Stimulated activated CD4-positive, alpha-beta T cell treated with anti-CD3 and anti-CD28 coated beads, Interleukin-12 subunit alpha, Interleukin-12 subunit beta, amount 100 ng/mL, for 4 hours (primary cell): ENCODE results near the gene C3orf22.
"Not testable (repeated sequence)": the region's sequence is repeated elsewhere in the genome, so short reads cannot be mapped to it uniquely, and the experiment has no call there.

Experiments
- DNase-seq: peaks from one replicate; pipeline ENCODE4 v3.0.0-alpha.2; 2020

C3orf22 gene

GRCh38 chr3:126558336-126559071 lies at the start of gene C3orf22:
Gene C3orf22, minus strand, starts transcription at chr3:126558932. Its CDS starts 5,542 bp downstream, at chr3:126553390.
- DNase-seq = no peak

DNA sequence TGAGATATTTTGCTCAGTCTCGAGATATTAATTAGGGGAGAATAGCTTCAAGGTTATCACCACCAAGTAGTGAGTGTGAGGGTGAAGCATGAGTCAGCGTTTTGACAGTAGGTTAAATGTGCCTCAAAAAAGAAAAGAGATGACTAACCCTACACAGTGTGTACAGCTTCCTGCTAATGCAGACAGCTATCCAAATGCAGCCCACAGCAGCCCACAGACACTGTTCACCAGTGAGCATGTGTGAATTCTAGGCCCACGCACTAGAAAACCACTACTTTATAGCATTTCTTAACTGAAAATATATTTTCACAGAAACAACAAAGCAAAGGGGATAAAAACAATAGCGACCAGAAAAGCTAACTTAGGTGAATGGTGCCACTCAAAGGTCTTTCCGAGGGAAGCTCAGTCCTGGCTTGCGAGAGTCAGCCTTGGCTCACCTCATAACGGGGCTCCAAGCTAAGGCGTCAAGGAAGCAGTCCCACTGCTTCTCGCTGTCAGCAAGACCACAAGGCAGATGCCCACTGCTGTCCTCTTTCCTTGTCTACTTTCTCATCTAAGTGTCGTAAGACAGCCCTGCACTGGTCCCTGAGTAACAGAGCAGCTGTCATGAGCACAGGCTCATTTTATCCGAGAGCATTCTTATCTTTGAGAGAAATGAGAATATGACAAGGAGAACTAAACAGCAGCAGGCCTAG lies 48.6 kb upstream of the C3orf22 start:
- DNase-seq = no peak

DNA sequence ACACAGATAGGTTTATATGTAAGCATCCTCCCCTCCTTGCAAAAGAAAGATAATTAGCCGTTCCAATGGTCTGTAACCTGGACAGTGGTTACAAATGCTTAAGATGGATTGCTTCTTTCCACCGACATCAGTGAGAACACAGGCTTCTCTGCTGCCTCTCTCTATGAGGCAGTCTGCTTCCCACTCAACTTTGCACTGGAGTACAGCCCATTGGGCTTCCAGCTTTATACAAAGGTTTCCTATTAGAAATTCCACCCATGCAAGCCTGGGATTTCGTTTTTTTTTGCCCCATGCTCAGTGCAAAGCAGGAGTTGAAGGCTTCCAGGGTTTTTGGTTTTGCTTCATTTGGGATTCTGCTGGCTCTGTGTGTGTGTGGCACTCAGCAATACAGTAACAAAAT lies 47.3 kb upstream of the C3orf22 start:
- DNase-seq = no peak

- DNase-seq = no peak
Observed at GRCh38 chr3:126604691-126605090, 46.0 kb upstream of the C3orf22 start.

DNA sequence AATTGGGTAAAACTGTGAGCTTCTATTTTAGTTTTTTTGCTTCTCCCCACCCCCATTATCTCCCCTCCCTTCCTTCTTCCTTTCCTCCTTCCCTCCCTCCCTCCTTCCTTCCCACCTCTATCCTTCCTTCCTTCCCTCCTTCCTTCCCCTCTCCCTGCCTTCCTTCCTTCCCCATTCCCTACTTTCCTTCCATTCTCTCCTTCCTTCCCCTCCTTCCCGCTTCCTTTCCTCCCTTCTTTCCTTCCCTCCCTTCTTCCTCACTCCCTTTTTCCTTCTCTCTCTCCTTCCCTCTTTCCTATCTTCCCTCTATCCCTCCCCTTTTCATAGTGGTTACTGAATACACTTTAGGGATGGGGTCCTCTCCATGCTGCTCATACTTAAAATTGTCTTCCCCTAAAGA lies 40.4 kb upstream of the C3orf22 start:
- DNase-seq = no peak

- DNase-seq = not testable (repeated sequence)
Observed at GRCh38 chr3:126595479-126595878, 36.7 kb upstream of the C3orf22 start.

- not testable (repeated sequence) for DNase-seq
Observed at GRCh38 chr3:126591515-126591914, 32.8 kb upstream of the C3orf22 start.

- DNase-seq = no peak
Observed at GRCh38 chr3:126582311-126582710, 23.6 kb upstream of the C3orf22 start.

DNA sequence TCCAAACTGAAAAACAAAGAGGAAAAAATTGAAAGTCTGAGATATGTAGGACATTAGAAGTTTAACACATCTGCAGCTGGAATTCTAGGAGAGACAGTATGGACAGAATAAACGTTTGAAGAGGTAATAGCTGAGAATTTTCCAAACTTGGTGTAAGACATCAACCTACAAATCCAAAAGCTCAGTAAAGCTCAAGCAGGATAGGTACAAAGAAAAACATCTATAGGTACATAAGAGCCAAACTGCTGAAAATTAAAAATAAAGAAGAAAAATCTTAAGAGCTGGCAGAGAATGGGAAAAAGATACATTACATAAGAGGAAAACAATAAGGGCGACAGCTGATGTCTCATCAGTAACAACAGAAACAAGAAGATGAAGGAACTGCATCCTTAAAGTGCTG lies 22.8 kb upstream of the C3orf22 start:
- no peak for DNase-seq

DNA sequence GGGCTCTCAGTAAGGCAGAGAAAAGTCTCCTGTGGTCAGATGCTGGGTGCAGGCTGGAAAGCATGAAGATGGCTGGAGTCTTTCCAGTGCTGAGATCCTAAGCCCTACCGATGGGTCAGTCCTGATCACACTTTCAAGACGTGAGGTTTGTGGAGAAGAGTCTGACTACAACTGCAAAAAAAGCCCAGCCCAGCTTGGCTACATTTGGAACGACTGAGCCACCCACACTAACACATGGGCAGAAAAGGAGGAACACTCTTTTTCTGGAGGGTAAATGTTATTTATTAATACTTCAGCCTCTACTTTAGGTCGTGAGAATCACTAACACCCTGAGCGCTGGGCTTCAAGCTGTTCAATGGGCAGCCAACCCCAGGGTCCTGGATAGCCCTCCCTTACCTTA lies 22.0 kb upstream of the C3orf22 start:
- DNase-seq = no peak

DNA sequence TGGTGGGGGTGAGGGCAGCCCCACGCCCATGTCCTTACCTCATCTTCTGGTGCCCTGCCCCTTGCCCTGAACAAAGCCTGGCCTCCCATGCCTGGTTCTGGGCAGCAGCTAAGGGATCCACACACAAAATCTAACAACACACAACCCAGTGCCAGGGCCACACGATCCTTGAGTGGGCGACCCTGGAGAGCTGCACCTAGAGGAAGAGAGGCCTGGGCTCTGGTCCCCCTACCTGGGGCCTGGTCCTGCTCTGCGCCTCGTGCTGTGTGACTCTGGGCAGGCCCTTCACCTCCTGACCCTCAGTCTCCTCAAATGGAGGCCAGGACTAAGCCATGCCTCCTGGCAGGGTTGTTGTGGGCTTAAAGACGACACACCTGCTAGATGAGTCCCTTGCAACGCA lies 20.0 kb upstream of the C3orf22 start:
- DNase-seq = no peak

GRCh38 chr3:126577261-126577660 lies 18.5 kb upstream of the C3orf22 start:
- no peak for DNase-seq

DNA sequence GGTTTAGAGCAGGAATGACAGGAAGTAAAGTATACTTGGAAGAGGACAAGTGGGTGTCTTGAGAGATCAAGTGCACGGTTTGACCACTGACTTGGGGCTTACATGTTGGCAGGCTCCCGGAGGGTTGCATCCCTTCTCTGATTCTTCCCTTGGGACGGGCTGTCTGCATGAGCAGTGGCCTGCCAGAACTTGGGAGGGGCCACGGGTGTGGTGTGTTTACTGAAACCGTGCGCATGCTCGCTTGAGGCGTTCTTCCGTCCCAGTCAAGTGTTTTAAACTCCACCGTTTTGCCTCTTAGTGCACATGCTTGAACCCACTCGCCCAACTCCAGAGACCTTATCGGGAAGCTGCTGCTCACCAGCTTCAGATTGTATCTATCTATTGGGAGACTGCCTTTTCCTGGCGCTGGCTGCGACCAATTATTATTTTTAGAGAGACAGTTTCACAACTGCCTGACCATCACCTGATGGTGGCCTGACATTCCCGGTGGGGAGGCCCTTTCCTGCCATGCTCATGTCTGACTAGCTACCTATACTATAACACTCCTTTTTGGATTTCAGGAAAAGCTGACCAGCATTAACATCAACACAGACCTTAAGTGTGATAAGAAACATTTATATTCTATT lies 14.9 kb upstream of the C3orf22 start:
- DNase-seq = no peak

GRCh38 chr3:126571078-126571477 lies 12.3 kb upstream of the C3orf22 start:
- no peak for DNase-seq

GRCh38 chr3:126570103-126570541 lies 11.4 kb upstream of the C3orf22 start:
- no peak for DNase-seq

GRCh38 chr3:126569390-126569975 lies 10.8 kb upstream of the C3orf22 start:
- no peak for DNase-seq

- no peak for DNase-seq
Observed at GRCh38 chr3:126568776-126569342, 10.1 kb upstream of the C3orf22 start.

GRCh38 chr3:126567696-126568438 lies 9.1 kb upstream of the C3orf22 start:
- DNase-seq = no peak

GRCh38 chr3:126562737-126563276 lies 4.1 kb upstream of the C3orf22 start:
- DNase-seq = no peak

- DNase-seq = no peak
Observed at GRCh38 chr3:126557761-126558160, 971 bp downstream of the C3orf22 start.

DNA sequence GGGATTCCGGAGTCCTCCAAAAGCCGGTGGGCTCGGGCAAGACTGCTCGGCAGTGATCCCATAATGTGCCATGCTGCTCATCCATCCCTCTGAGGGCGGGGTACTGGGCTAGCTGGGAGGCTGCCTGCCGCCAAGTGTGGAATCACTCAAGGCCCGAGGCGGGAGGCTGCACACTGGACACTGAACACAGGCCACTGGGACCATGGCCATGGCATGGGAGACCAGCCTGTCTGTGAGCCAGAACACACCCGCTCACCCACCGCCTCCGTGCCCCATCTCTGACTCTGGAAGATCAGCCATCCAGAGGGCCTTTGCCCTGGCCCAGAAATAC lies 1.4 kb downstream of the C3orf22 start:
- DNase-seq = no peak
